Ovary (tissue), 3 donors: ENCODE data around the gene FH.

Experiments
- CTCF ChIP-seq, 3 donors: fragments of 450-650 bp in 2 of 3; fragments of 200-600 bp in 1 of 3; IDR thresholded peaks; one replicate each; pipeline versions ENCODE4 v1.5.1 to v1.8.0; 2016 to 2022; ENCODE audit warnings: antibody characterized with exemption in 3 of 3, mild to moderate bottlenecking in 1 of 3
- POLR2A ChIP-seq: fragments of 450-650 bp; IDR thresholded peaks from one replicate; pipeline ENCODE4 v1.6.1; 2017; ENCODE audit warnings: antibody characterized with exemption, mild to moderate bottlenecking, moderate library complexity
- donor health status: DM: no; HTN: no; CAD: no.

- TF ChIP-seq POLR2A (no peak), CTCF (IDR thresholded peaks at IDR 0.05) (no peak)
Observed at GRCh38 chr1:241555526-241555925, 36.0 kb upstream of the FH start.
